HUES64 (cell line): ENCODE results near the gene HACD3.
"Not testable (repeated sequence)": the region's sequence is repeated elsewhere in the genome, so short reads cannot be mapped to it uniquely, and the experiment has no call there.

Experiments used
- H3K27ac ChIP-seq: 2 replicates; pipeline ENCODE4 v1.7.0; 2013; ENCODE audit warnings: low read depth, low read length, inconsistent platforms
- H3K27me3 ChIP-seq: 2 replicates; pipeline ENCODE4 v1.6.1; 2013; ENCODE audit warnings: mild to moderate bottlenecking, low read length; ENCODE audit not compliant: insufficient read depth
- H3K36me3 ChIP-seq: 2 replicates; pipeline ENCODE4 v1.6.1; 2013; ENCODE audit warnings: mild to moderate bottlenecking, low read length; ENCODE audit not compliant: insufficient read depth
- H3K4me1 ChIP-seq: 2 replicates; pipeline ENCODE4 v1.6.1; 2013; ENCODE audit warnings: mild to moderate bottlenecking, low read length, moderate library complexity; ENCODE audit not compliant: insufficient read depth
- H3K4me3 ChIP-seq: 2 replicates; pipeline ENCODE4 v1.5.1; 2013; ENCODE audit warnings: mild to moderate bottlenecking, low read length, moderate library complexity
- H3K9ac ChIP-seq: 2 replicates; pipeline ENCODE4 v1.6.1; 2013; ENCODE audit warnings: mild to moderate bottlenecking, low read depth, low read length
- H3K9me3 ChIP-seq: 2 replicates; pipeline ENCODE4 v1.6.1; 2013; ENCODE audit warnings: low read depth, low read length; ENCODE audit not compliant: insufficient read depth
- WGBS: fragments of 150-250, 120-280 bp; methylation state at CpG from one replicate; pipeline ENCODE4 v1.1.7; 2013; ENCODE audit warnings: missing lambda C conversion rate; 5-methylcytosine and 5-hydroxymethylcytosine counted together

Gene HACD3

DNA sequence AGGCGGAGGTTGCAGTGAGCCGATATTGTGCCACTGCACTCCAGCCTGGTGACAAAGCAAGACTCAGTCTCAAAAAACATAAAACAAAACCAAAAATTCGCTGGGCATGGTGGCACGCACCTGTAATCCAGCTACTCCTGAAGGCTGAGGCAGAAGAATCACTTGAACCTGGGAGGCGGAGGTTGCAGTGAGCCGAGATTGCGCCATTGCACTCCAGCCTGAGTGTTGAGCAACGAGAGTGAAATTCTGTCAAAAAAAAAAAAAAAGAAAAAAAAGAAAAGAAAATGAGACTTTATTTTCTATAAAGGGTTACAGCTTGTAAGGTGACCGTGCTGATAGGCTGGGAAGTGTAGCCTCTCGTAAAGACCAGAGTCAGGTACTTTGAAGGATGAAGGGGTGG is 6.0 kb upstream of the HACD3 start:
- WGBS, result 84% methylated on average over 10 of the region's 10 CpGs
- H3K27me3 ChIP-seq, result no peaks in the 10 kb centered on the region

DNA sequence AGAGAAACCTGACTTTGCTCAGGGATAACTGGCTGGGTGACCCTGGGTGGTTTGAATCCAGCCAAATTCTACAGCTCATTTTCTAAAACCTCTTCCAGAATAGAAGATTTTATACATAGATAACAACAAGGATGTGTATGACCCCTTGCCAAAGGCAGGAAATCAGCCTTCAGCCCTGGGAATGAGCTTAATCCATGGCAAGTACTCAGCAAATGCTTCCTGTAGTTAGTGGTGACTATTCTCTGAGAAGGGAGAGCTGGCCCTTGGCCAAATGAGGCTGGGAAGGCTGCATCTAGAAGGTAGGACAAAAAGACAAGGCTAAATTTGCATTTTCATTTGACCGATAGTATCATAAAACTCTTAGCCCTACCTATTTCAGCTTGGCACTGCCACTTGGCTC is 4.6 kb upstream of the HACD3 start:
- peaks cover 12% of the 10 kb centered on the region for H3K4me1 ChIP-seq
- H3K27me3 ChIP-seq, result no peaks in the 10 kb centered on the region
- no peak overlapping the region for H3K27ac ChIP-seq
- H3K9me3 ChIP-seq, result no peaks in the 10 kb centered on the region
- WGBS, result 100% methylated on average over 1 of the region's 1 CpG
- no peak overlapping the region for H3K4me3 ChIP-seq
- H3K9ac ChIP-seq, result no peak overlapping the region
- H3K36me3 ChIP-seq, result no peaks in the 10 kb centered on the region

More for the DNA sequence above, 6.0 kb upstream of the HACD3 start:
- Histone ChIP-seq H3K4me1 (peaks cover 8% of the 10 kb centered on the region; the same call in 1 of the 2 replicates), H3K4me3 (no peak overlapping the region), H3K27ac (no peak overlapping the region), H3K36me3 (no peaks in the 10 kb centered on the region), H3K9me3 (no peaks in the 10 kb centered on the region), H3K9ac (no peak overlapping the region)

DNA sequence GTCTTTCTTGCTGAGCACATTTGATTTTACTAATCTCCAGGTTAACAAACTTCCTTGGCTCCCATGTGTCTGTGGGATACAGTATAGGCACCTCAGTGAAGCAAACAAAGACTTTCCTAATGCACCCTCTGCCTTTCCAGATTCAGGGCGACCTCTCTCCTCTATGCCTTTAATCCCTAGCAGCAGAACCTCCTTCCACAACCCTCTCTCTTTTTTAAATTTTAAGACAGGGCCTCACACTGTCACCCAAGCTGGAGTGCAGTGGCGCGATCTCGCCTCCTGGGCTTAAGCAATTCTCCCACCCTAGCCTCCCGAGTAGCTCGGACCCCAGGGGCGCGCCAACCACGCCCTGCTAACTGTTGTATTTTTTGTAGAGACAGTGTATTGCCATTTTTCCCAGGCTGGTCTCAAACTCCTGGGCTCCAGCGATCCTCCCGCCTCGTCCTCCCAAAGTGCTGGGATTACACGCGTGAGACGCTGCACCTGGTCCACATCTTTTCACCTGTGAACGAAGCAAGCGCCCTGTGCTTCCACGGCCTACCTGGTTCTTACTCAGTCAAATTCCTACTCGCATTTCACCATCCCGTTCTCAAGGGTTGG is 1.7 kb upstream of the HACD3 start:
- Histone ChIP-seq H3K4me1 (peaks cover 28% of the 10 kb centered on the region), H3K27ac (no peak overlapping the region), H3K9ac (no peak overlapping the region), H3K27me3 (no peaks in the 10 kb centered on the region), H3K9me3 (no peaks in the 10 kb centered on the region), H3K36me3 (no peaks in the 10 kb centered on the region), H3K4me3 (no peak overlapping the region)
- WGBS, result 88% methylated on average over 20 of the region's 20 CpGs

DNA sequence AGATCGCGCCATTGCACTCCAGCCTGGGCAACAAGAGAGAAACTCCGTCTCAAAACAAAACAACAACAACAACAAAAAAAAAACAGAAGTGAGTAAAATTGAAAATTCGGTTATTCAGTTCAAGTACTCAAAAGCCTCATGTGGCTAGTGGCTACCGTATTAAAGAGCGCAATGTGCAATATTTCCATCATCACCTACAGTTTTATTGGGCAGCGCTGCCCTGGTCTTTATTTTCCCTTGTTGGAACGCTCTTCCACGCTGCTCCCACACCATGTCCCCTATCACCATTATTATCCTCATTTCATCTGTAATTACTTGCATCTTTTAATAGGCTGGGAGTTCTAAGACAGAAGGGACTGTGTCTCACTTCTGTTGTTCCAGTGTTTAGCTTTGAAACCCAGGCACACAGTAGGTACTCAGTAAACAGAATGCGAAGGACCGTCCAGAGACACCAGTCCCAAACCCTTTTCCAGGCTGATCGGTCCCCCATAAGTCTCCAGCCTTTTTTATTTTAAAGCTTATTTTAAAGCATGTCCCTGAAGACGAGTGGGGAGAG is 423 bp upstream of the HACD3 start:
- H3K27ac ChIP-seq, result no peak overlapping the region; the same call in 1 of the 2 replicates

DNA sequence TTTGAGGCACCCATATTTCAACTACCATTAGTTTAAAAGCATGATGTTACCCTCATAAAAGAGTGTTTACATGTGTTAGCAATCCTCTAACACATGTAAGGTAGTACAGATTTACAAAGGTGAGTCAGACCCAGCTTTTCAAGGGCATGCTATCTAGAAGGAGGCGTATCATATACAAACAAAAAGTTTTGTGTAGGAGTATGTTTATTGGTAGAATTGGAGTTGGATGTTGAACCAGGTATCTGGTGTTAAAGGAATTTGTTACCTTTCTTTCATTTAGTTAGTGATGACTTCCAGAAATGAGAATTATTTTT is 2.4 kb downstream of the HACD3 start:
- H3K27ac ChIP-seq, result no peak overlapping the region

More for the DNA sequence above, 423 bp upstream of the HACD3 start:
- H3K4me3 ChIP-seq, result peak overlapping the region; percentile 90
- H3K9ac ChIP-seq, result peak overlapping the region; percentile 98
- H3K9me3 ChIP-seq, result no peaks in the 10 kb centered on the region
- H3K4me1 ChIP-seq, result peaks cover 33% of the 10 kb centered on the region
- no peaks in the 10 kb centered on the region for H3K27me3 ChIP-seq
- H3K36me3 ChIP-seq, result peaks cover 5% of the 10 kb centered on the region; the same call in 1 of the 2 replicates
- WGBS, result 58% methylated on average over 12 of the region's 13 CpGs

DNA sequence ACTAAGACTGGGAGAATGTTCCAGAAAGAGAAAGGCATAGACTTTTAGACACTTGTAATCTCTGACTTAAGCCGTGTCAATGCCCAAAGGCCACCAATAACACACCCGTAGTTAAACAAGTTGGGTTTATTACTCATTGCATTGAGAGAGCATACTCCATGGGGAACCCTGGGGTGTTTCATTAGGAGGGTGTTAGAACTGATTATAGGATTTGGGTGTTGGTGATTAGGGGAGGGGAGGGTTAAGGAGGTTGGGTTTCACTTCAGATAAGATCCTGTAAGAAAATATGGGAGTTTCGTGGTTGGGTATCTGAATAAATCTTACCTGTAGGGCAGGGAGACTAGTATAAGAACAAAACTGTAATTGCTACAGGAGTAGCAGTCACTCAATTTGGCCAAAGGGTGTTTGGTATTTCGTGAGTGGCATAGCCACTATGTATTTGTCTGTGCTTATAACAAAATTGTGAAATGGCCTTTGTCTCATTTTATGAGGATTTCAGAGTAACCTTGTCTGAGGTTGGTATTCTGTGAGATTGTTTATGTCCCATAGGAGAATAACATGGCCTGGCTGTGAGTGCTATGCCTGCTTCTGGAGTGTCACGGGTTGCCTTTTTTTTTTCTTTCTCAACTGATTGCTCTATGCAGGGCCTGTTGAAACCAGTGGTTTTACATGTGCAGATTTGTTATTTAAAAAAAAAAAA is 2.9 kb downstream of the HACD3 start:
- Histone ChIP-seq H3K36me3 (peaks cover 24% of the 10 kb centered on the region), H3K9me3 (no peaks in the 10 kb centered on the region), H3K9ac (no peak overlapping the region), H3K27me3 (no peaks in the 10 kb centered on the region), H3K4me3 (no peak overlapping the region), H3K4me1 (peaks cover 33% of the 10 kb centered on the region), H3K27ac (no peak overlapping the region)
- 72% methylated on average over 5 of the region's 5 CpGs for WGBS

More for the DNA sequence above, 2.4 kb downstream of the HACD3 start:
- no peak overlapping the region for H3K9ac ChIP-seq
- no peak overlapping the region for H3K4me3 ChIP-seq
- no peaks in the 10 kb centered on the region for H3K9me3 ChIP-seq
- H3K36me3 ChIP-seq, result peaks cover 24% of the 10 kb centered on the region
- peaks cover 33% of the 10 kb centered on the region for H3K4me1 ChIP-seq
- no peaks in the 10 kb centered on the region for H3K27me3 ChIP-seq
- 100% methylated on average over 1 of the region's 1 CpG for WGBS

DNA sequence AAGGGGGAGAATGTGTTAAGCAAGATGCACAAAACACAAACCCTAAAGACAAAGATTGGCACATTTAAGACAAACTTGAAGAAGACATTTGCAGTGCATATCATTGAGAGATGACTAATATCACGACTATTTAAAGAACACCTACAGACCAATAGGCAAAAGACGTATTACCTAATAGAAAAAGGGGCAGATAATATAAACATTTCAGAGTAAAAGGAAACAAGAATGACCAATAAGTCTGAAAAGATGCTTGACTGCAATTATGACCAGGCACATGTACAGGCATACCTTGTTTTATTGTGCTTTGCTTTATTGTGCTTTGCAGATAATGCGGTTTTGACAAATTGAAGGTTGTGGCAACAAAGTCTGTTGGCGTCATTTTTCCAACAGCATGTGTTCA is 4.9 kb downstream of the HACD3 start:
- Histone ChIP-seq H3K36me3 (peaks cover 29% of the 10 kb centered on the region), H3K27me3 (no peaks in the 10 kb centered on the region), H3K9ac (no peak overlapping the region), H3K4me1 (peaks cover 21% of the 10 kb centered on the region), H3K9me3 (no peaks in the 10 kb centered on the region), H3K27ac (no peak overlapping the region), H3K4me3 (no peak overlapping the region)
- WGBS, result 98% methylated on average over 4 of the region's 4 CpGs

DNA sequence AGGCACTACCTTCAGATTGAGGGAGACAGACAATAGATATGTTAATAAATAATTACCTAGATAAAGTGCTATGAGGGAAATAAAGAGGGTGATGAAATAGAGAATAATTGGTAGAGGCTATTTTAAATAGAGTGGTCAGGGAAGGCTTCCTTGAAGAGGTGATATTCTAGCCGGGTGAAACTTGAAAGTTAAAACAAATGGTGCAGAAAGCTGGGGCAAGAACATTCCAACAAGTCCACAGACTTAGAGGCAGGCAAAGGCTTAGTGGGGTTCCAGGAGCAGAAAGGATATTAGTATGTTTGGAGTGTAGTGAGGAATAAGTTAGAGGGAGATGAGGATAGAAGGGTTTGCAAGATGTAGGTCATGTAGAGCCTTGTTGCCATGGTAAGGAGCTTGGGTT is 10.1 kb downstream of the HACD3 start:
- Histone ChIP-seq H3K36me3 (peaks cover 19% of the 10 kb centered on the region), H3K4me1 (no peaks in the 10 kb centered on the region), H3K27ac (no peak overlapping the region), H3K9me3 (no peaks in the 10 kb centered on the region), H3K9ac (no peak overlapping the region), H3K4me3 (no peak overlapping the region), H3K27me3 (no peaks in the 10 kb centered on the region)
- WGBS, result 95% methylated on average over 1 of the region's 1 CpG

DNA sequence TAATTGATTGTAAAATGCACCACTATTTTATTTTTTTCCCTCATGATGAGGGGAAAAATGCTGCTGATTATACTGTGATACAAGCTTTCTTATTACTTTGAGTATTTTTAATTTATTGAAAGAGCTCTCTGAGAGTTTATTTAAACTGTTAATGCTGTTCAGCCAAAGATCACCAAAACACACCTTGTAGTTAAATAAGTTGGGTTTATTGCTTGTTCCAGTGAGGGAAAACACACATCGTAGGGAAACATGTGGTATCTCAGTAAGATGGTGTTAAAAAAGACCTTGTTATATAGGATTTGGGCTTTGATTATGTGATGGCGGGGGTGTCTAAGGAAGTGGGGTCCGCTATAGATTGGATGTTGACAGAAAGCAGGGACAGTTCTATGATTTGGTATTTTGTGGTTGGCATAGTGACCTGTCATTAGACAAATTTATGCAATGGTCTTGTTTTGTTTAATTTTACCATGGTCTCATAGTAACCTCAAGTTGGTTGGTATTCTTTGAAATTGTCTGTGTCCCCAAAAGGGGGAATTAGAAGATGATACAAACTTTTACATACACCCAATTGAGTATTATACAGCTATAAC is 11.1 kb downstream of the HACD3 start:
- Histone ChIP-seq H3K36me3 (peaks cover 9% of the 10 kb centered on the region; the same call in 1 of the 2 replicates), H3K27me3 (no peaks in the 10 kb centered on the region), H3K9ac (no peak overlapping the region), H3K4me1 (no peaks in the 10 kb centered on the region), H3K9me3 (no peaks in the 10 kb centered on the region), H3K27ac (no peak overlapping the region), H3K4me3 (no peak overlapping the region)
- WGBS, result 94% methylated on average over 3 of the region's 3 CpGs

DNA sequence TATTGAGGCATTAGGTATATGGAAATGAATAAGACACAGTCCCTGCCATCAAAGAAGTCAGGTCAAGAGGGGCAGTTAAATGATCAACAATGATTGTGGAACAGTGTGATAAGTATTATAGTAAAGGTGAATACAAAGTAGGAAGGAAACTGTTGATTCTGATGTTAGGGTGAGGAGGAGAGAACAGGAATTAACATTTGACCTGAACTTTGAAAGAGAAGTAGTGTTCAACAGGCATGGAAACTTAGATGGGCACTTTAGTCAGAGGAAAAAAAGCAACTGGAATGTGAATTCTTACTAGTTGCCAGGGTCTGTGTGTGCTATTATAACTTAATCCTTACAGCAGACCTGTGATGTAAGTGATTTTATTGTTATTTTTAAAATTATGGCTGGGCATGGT is 17.6 kb downstream of the HACD3 start:
- Histone ChIP-seq H3K27ac (no peak overlapping the region), H3K36me3 (peaks cover 6% of the 10 kb centered on the region; the same call in 1 of the 2 replicates), H3K27me3 (no peaks in the 10 kb centered on the region), H3K4me3 (no peak overlapping the region), H3K4me1 (peaks cover 5% of the 10 kb centered on the region; the same call in 1 of the 2 replicates), H3K9me3 (no peaks in the 10 kb centered on the region), H3K9ac (no peak overlapping the region)

DNA sequence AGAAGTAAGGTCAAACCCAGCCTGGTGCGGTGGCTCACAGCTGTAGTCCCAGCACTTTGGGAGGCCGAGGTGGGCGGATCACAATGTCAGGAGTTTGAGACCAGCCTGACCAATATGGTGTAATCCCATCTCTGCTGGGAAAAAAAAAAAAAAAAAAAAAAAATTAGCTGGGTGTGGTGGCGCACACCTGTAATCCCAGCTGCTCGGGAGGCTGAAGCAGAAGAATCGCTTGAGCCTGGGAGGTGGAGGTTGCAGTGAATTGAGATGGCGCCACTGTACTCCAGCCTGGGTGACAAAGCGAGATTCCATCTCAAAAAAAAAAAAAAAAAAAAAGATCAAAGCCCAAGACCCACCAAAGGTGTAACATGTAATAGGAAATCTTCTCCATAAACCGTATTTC is 19.0 kb downstream of the HACD3 start:
- H3K27me3 ChIP-seq, H3K27ac ChIP-seq, H3K4me1 ChIP-seq, H3K9me3 ChIP-seq, H3K9ac ChIP-seq, H3K4me3 ChIP-seq: not testable (repeated sequence)
- peaks cover 20% of the 10 kb centered on the region for H3K36me3 ChIP-seq
- 96% methylated on average over 6 of the region's 9 CpGs for WGBS
